ENCODE results near the gene NANOGP8.
"Not testable (repeated sequence)": the region's sequence is repeated elsewhere in the genome, so short reads cannot be mapped to it uniquely, and the experiment has no call there.

Gene NANOGP8

GRCh38 chr15:35095941-35096340 lies 10.8 kb upstream of the NANOGP8 start:
- DNase-seq (ENCODE audit: low read depth, low spot score), result no peak

- no peak for DNase-seq (ENCODE audit: low read depth, low spot score)
Measured at GRCh38 chr15:35092846-35093245, 7.8 kb upstream of the NANOGP8 start.

GRCh38 chr15:35092311-35092710 lies 7.2 kb upstream of the NANOGP8 start:
- no peak for DNase-seq (ENCODE audit: low read depth, low spot score)

GRCh38 chr15:35090104-35090807 lies 5.2 kb upstream of the NANOGP8 start:
- DNase-seq (ENCODE audit: low read depth, low spot score), result no peak

- no peak for DNase-seq (ENCODE audit: low read depth, low spot score)
Measured at GRCh38 chr15:35089551-35089950, 4.5 kb upstream of the NANOGP8 start.

- no peak for DNase-seq (ENCODE audit: low read depth, low spot score)
Measured at GRCh38 chr15:35088329-35088728, 3.2 kb upstream of the NANOGP8 start.

GRCh38 chr15:35087759-35088158 lies 2.7 kb upstream of the NANOGP8 start:
- DNase-seq (ENCODE audit: low read depth, low spot score), result no peak

GRCh38 chr15:35082371-35083348 lies 2.4 kb downstream of the NANOGP8 start:
- not testable (repeated sequence) for DNase-seq (ENCODE audit: low read depth, low spot score)

GRCh38 chr15:35081626-35082365 lies 3.3 kb downstream of the NANOGP8 start:
- not testable (repeated sequence) for DNase-seq (ENCODE audit: low read depth, low spot score)

- DNase-seq (ENCODE audit: low read depth, low spot score), result no peak
Measured at GRCh38 chr15:35080226-35080625, 4.9 kb downstream of the NANOGP8 start.

- DNase-seq (ENCODE audit: low read depth, low spot score), result peak; percentile 20
Measured at GRCh38 chr15:35078221-35078915, 6.7 kb downstream of the NANOGP8 start.

GRCh38 chr15:35071106-35071505 lies 14.0 kb downstream of the NANOGP8 start:
- no peak for DNase-seq (ENCODE audit: low read depth, low spot score)

GRCh38 chr15:35068846-35069475 lies 16.1 kb downstream of the NANOGP8 start:
- no peak for DNase-seq (ENCODE audit: low read depth, low spot score)

- no peak for DNase-seq (ENCODE audit: low read depth, low spot score)
Measured at GRCh38 chr15:35067496-35068347, 17.4 kb downstream of the NANOGP8 start.

- DNase-seq (ENCODE audit: low read depth, low spot score), result no peak
Measured at GRCh38 chr15:35066094-35066493, 19.0 kb downstream of the NANOGP8 start.

- DNase-seq (ENCODE audit: low read depth, low spot score), result no peak
Measured at GRCh38 chr15:35064576-35065190, 20.4 kb downstream of the NANOGP8 start.

GRCh38 chr15:35062738-35063099 lies 22.4 kb downstream of the NANOGP8 start:
- DNase-seq (ENCODE audit: low read depth, low spot score), result no peak

GRCh38 chr15:35061825-35062737 lies 23.0 kb downstream of the NANOGP8 start:
- no peak for DNase-seq (ENCODE audit: low read depth, low spot score)

Data from smooth muscle cell of the brain vasculature (primary cell).